C4-2B (cell line): ENCODE results near the gene STIP1.

Experiments
- H3K27ac ChIP-seq: fragments of 450-650 bp; 2 replicates; pipeline ENCODE4 v1.5.1; 2017
- ZFX ChIP-seq: fragments of 450-650 bp; IDR thresholded peaks from 2 replicates; pipeline ENCODE4 v1.6.1; 2017
- TF ChIP-seq, protein P1 (sequence below): fragments of 450-650 bp; conservative IDR thresholded peaks from 2 replicates; pipeline ENCODE4 v1.5.1; 2017; ENCODE audit warnings: mild to moderate bottlenecking

Gene STIP1

DNA sequence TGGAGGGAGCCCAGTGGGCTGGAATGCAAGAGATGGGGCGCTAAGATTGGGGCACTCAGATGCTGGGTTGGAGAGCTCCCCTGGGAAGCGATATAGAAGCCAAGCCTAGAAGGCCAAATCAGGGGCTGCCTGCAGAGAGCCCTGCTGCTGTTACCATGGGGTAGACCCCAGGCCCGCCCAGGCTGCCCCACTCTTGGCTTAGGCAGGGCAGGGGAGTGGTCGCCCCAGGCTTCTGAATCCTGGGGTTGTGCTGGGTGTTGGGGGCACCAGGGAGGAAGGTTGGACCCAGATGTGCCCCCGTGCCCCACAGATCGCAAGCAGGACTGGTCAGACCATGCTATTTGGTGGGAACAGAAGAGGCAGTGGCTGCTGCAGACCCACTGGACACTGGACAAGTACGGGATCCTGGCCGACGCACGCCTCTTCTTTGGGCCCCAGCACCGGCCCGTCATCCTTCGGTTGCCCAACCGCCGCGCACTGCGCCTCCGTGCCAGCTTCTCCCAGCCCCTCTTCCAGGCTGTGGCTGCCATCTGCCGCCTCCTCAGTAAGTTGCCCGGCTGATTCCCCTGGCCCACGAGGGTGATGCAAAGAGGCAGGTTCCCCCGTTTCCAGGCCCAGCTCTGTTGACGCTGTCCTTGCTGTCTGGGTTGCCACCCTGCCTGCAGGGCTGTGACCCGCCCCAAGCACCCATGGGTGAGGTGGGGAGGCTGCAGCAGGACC, 24.5 kb downstream of the STIP1 start:
- no peak overlapping the region for H3K27ac ChIP-seq
- TF ChIP-seq ZFX, result no peak
- TF ChIP-seq, protein P1, sequence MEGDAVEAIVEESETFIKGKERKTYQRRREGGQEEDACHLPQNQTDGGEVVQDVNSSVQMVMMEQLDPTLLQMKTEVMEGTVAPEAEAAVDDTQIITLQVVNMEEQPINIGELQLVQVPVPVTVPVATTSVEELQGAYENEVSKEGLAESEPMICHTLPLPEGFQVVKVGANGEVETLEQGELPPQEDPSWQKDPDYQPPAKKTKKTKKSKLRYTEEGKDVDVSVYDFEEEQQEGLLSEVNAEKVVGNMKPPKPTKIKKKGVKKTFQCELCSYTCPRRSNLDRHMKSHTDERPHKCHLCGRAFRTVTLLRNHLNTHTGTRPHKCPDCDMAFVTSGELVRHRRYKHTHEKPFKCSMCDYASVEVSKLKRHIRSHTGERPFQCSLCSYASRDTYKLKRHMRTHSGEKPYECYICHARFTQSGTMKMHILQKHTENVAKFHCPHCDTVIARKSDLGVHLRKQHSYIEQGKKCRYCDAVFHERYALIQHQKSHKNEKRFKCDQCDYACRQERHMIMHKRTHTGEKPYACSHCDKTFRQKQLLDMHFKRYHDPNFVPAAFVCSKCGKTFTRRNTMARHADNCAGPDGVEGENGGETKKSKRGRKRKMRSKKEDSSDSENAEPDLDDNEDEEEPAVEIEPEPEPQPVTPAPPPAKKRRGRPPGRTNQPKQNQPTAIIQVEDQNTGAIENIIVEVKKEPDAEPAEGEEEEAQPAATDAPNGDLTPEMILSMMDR, result no peak

DNA sequence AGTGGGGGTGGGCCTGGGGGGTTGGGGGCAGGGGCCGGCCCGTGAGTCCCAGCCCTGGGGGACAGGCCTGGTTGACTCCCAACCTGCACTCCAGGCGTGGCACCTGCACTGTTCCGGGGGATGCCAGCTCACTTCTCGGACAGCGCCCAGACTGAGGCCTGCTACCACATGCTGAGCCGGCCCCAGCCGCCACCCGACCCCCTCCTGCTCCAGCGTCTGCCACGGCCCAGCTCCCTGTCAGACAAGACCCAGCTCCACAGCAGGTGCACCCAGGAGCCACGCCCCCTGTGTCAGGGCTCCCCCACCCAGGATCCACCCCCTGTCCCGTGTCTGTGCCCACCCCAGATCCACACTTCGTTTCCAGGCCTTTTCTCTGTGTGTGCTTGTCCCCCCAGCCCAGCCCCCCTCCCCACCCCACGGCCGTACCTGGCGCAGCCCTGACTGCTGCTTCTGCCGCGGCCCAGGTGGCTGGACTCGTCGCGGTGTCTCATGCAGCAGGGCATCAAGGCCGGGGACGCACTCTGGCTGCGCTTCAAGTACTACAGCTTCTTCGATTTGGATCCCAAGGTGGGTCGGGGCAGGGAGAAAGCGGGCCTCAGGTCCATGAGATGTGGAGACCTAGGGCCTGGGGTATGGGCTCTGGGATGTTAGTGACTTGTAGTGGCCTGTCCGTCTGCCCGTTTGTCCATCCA, 25.4 kb downstream of the STIP1 start:
- no peak for TF ChIP-seq ZFX
- TF ChIP-seq, protein P1, result no peak
- H3K27ac ChIP-seq, result no peak overlapping the region

DNA sequence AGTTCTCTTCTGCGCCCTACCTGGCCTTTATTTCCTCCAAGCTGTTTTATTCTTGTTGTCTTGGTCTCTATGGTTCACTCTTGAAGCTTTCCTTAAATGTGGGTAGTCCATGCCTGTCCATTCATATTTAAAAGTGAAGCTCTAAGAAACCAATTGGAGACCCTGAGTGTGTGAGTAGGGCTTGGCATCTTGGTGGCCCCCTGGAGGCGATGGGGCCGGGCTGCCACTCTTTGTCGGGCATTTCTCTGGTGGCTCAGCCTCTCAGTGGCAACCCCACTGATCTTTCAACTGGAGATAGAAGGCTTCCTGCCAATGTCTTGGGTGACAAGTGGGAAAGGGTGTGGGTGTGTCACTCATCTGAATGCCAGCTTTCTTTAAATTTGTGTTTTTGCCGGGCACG, 30.9 kb downstream of the STIP1 start:
- TF ChIP-seq, protein P1, result no peak
- TF ChIP-seq ZFX, result no peak
- no peak overlapping the region for H3K27ac ChIP-seq

DNA sequence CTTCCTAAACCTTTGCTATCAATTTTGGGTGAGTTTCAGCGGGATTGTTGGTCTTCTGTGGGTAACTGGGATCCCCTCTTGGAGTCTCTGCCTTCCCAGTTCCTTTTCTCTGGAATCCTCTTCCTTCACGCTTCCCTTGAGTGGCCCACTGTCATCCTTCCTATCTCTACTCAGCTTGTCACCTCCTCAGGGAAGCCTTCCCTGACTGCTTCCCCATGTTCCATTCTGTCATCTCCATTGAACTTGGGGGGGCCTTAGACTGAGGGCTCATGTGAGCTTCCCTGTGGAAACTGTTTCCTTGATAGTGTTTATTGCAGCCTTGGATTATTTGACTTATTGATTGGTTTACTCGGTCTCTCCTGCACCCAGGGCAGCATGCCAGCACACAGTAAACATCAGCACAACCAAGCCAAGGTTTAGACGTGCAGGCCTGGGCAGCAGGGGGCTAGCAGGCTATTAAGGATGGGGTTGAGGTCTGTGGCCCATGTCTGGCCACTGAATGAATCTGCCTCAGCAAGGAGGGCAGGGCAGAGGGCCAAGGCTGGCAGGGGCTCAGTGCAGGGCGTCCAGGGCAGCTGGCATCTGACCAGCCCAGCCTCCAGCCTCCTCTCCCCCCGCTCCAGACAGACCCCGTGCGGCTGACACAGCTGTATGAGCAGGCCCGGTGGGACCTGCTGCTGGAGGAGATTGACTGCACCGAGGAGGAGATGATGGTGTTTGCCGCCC, 32.8 kb downstream of the STIP1 start:
- H3K27ac ChIP-seq, result peak overlapping the region; percentile 7; the same call in 1 of the 2 replicates
- TF ChIP-seq, protein P1, result no peak
- no peak for TF ChIP-seq ZFX

DNA sequence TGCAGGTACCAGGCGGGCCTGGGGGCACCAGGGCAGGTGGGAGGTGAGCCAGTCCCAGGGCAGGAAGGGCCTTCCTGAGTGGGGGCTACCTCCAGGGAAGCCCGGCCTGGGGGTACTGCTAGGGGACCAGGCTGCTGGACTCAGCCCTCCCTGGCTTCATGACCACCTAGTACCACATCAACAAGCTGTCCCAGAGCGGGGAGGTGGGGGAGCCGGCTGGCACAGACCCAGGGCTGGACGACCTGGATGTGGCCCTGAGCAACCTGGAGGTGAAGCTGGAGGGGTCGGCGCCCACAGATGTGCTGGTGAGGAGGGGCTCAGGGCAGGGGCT, 33.3 kb downstream of the STIP1 start:
- no peak for TF ChIP-seq ZFX
- TF ChIP-seq, protein P1, result no peak
- peak overlapping the region; percentile 7; the same call in 1 of the 2 replicates for H3K27ac ChIP-seq

DNA sequence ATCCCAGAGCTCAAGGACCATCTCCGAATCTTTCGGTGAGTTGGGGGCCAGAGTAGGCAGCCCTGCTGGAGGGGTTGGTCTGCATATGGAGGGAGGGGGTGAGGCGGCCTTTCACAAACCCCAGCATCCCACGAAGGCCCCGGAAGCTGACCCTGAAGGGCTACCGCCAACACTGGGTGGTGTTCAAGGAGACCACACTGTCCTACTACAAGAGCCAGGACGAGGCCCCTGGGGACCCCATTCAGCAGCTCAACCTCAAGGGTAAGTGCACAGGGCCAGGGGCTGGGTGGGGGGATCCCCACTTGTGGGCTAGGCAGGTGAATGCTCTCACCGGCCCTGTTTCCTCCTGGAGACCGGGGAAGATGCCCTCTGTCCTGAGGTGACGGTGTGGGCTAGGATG, 33.8 kb downstream of the STIP1 start:
- TF ChIP-seq ZFX, result no peak
- TF ChIP-seq, protein P1, result no peak
- H3K27ac ChIP-seq, result no peak overlapping the region

DNA sequence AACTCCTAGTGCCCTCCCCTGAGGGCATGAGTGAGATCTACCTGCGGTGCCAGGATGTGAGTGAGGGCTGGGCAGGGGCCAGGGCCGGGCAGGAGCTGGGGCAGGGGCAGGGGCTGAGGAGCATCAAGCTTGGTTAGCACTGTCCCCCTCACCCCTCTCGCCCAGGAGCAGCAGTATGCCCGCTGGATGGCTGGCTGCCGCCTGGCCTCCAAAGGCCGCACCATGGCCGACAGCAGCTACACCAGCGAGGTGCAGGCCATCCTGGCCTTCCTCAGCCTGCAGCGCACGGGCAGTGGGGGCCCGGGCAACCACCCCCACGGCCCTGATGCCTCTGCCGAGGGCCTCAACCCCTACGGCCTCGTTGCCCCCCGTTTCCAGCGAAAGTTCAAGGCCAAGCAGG, 34.3 kb downstream of the STIP1 start:
- no peak overlapping the region for H3K27ac ChIP-seq
- TF ChIP-seq, protein P1, result no peak
- no peak for TF ChIP-seq ZFX
